ENCODE data around the gene QDPR.

QDPR gene

DNA sequence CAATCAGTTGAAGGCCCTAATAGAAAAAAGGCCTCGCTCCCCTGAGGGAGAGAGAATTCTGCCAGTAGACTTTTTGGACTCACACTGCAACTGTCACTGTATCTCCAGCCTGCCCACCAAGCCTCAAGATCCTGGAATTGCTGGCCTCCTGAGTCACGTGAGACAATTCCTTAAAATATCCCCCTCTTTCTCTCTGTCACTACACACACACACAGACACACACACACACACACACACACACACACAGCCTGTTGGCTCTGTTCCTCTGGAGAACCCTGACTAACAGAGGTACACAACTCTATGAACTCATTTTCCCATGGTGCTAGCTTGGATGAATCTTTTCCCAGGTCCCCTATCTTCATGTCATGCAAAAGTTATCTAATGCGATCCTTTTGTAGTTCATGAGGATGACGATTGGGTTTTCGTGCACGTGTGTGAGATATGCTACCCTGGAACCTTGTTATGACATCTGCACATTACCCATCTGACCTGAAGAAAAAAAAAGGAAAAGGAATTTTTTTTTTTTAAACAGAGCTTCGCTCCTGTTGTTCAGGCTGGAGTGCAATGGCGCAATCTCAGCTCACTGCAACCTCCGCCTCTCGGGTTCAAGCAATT lies 16.8 kb upstream of the QDPR start:
- TF ChIP-seq CTCF (conservative IDR thresholded peaks at IDR 0.05; ENCODE audit: low read length): no peak
- DNase-seq (ENCODE audit: low read depth): no peak
- no peak overlapping the region for H3K4me3 ChIP-seq (ENCODE audit: low read length)

DNA sequence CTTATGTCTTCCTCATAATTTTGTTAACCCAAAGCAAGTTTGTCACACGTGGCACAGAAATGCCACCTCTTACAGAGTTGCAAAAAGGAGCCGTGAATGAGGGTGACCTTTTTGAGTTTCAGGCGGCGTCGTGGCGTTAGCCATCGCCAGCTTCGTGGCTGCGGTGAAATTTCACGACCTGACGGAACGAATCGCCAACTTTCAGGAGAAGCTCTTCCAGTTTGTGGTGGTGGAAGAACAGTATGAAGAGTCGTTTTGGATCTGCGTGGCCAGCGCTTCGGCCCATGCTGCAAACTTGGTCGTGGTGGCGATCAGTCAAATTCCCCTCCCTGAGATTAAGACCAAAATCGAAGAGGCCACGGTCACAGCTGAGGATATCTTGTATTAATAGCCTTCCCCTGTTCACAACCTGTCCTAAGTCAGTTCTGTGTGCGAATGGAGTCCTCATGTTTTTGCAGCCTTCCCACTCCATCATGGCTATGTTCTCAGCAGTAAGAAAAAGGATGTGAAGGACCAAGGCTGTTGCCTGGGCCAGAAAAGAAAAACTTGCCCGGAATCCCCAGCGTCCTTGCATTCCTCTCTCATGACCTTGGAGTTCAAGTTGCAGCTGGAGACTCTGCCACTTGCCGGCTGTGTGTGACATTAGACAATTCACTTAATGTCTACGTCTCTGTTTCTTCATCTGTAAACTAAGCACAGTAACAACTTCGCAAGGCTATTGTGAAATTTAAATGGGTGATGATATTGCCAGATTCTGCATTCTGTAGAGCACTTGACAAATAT lies 15.0 kb upstream of the QDPR start:
- no peak for DNase-seq (ENCODE audit: low read depth)
- TF ChIP-seq CTCF (conservative IDR thresholded peaks at IDR 0.05; ENCODE audit: low read length): no peak
- H3K4me3 ChIP-seq (ENCODE audit: low read length): no peak overlapping the region

DNA sequence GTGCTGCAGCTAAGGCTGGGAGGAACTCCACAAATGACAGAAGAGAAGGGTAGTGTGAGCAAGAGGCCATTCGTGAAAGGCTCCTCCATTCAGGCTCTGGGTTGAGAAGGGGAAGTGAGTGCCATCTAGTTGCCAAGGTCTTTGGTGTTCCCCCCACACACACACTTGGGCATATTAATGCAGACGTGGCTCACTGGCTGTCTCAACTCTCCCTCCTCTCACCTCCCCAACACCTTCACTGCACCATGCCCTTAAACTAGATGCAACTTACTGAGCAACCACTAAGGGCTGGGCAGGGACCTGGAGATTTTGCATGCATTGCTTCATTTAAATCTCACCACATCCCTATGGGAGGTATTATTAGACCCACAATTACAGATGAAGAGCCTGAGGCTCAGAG lies 11.8 kb upstream of the QDPR start:
- no peak for DNase-seq (ENCODE audit: low read depth)

DNA sequence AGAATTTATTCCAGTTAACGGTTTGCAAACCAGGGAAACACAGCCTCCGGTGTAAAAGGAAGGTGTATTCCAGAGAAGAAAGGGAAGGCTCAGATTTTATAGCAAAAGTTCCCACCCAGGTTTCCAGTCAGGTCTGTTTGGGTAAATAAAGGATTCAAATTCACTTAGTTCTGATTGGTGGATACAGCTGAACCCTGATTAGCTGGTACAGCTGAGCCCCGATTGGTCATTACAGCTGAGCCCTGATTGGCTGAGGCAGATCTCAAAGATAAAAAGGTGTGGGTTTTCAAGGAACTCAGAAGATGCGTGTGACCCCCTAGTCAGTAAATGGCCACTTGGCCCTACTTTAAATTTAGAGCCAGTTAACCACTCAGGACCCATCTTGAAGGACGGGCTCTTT lies 9.7 kb upstream of the QDPR start:
- TF ChIP-seq CTCF (conservative IDR thresholded peaks at IDR 0.05; ENCODE audit: low read length): no peak
- no peak for DNase-seq (ENCODE audit: low read depth)
- H3K4me3 ChIP-seq (ENCODE audit: low read length): no peak overlapping the region

More for the DNA sequence above, 11.8 kb upstream of the QDPR start:
- H3K4me3 ChIP-seq (ENCODE audit: low read length): no peak overlapping the region
- TF ChIP-seq CTCF (conservative IDR thresholded peaks at IDR 0.05; ENCODE audit: low read length): no peak

- H3K4me3 ChIP-seq (ENCODE audit: low read length): no peak overlapping the region
- TF ChIP-seq CTCF (conservative IDR thresholded peaks at IDR 0.05; ENCODE audit: low read length): no peak
- no peak for DNase-seq (ENCODE audit: low read depth)
Measured at GRCh38 chr4:17517664-17518063, 5.8 kb upstream of the QDPR start.

- no peak for DNase-seq (ENCODE audit: low read depth)
- no peak for TF ChIP-seq CTCF (conservative IDR thresholded peaks at IDR 0.05; ENCODE audit: low read length)
- H3K4me3 ChIP-seq (ENCODE audit: low read length): no peak overlapping the region
Measured at GRCh38 chr4:17516980-17517379, 5.1 kb upstream of the QDPR start.
